HG03575 (cell line): ENCODE data around the gene NLRP5.

Source experiments
- ATAC-seq: cut with Tn5 transposase; IDR thresholded peaks from one replicate; pipeline ENCODE4 v1.9.1; 2021; ENCODE audit not compliant: unreplicated experiment, insufficient number of reproducible peaks, low FRiP score; ENCODE audit errors: extremely low read depth

Gene NLRP5

GRCh38 chr19:56066152-56067023, 79.8 kb downstream of the NLRP5 start:
- no peak for ATAC-seq

GRCh38 chr19:56069642-56070041, 83.1 kb downstream of the NLRP5 start:
- no peak for ATAC-seq

- no peak for ATAC-seq
Observed at GRCh38 chr19:56071151-56071550, 84.6 kb downstream of the NLRP5 start.

- ATAC-seq: no peak
Observed at GRCh38 chr19:56076498-56076897, 89.9 kb downstream of the NLRP5 start.

- ATAC-seq: no peak
Observed at GRCh38 chr19:56079609-56080008, 93.0 kb downstream of the NLRP5 start.

GRCh38 chr19:56080669-56081401, 94.3 kb downstream of the NLRP5 start:
- no peak for ATAC-seq

- no peak for ATAC-seq
Observed at GRCh38 chr19:56083668-56084067, 97.1 kb downstream of the NLRP5 start.

GRCh38 chr19:56084835-56085536, 98.4 kb downstream of the NLRP5 start:
- ATAC-seq: no peak

- no peak for ATAC-seq
Observed at GRCh38 chr19:56085571-56086275, 99.1 kb downstream of the NLRP5 start.

GRCh38 chr19:56086671-56087430, 100.3 kb downstream of the NLRP5 start:
- no peak for ATAC-seq

GRCh38 chr19:56087647-56088496, 101.3 kb downstream of the NLRP5 start:
- ATAC-seq: no peak

- ATAC-seq: no peak
Observed at GRCh38 chr19:56088497-56089215, 102.1 kb downstream of the NLRP5 start.

- ATAC-seq: no peak
Observed at GRCh38 chr19:56089344-56089743, 102.8 kb downstream of the NLRP5 start.

GRCh38 chr19:56091066-56091490, 104.5 kb downstream of the NLRP5 start:
- ATAC-seq: no peak

GRCh38 chr19:56091751-56092546, 105.4 kb downstream of the NLRP5 start:
- no peak for ATAC-seq
